Kidney epithelial cell (primary cell): Measurements from ENCODE around the gene GALNS. TPM values are rescaled to one million over a fixed set of nuclear protein-coding genes. Genes with fewer than 3 reads are reported as not detected.

ENCODE experiments used
- DNase-seq: peaks from one replicate; pipeline ENCODE4 v3.0.0-alpha.2; 2010; ENCODE audit warnings: low read depth
- H3K27me3 ChIP-seq: 2 replicates; pipeline ENCODE4 v1.6.0; 2011; ENCODE audit warnings: low read length; ENCODE audit not compliant: control insufficient read depth, insufficient read depth
- H3K36me3 ChIP-seq: 2 replicates; pipeline ENCODE4 v1.5.1; 2011; ENCODE audit warnings: low read length; ENCODE audit not compliant: control insufficient read depth, insufficient read depth
- H3K4me3 ChIP-seq: 2 replicates; pipeline ENCODE4 v1.5.1; 2011; ENCODE audit warnings: low read depth, mild to moderate bottlenecking, control low read depth, low read length
- CTCF ChIP-seq: IDR thresholded peaks from 2 replicates; pipeline ENCODE4 v1.5.1; 2011; ENCODE audit warnings: mild to moderate bottlenecking, moderate library complexity, low read length, control low read depth, inconsistent platforms; ENCODE audit not compliant: insufficient read depth, poor library complexity, severe bottlenecking
- total RNA-seq: library from RNA; depleted of rRNA; stranded (reverse); fragments of >200 nt; gene quantifications from 2 replicates; pipeline ENCODE4 v1.2.3, GENCODE V29; 2015

Gene GALNS
- total RNA-seq, 1 donor from 2014 or later: 23.6 TPM

- H3K36me3 ChIP-seq: no peaks in the 10 kb centered on the region
- H3K4me3 ChIP-seq: no peak overlapping the region
- DNase-seq: no peak
- H3K27me3 ChIP-seq: no peaks in the 10 kb centered on the region
- no peak for TF ChIP-seq CTCF
These were observed 91.8 kb downstream of the GALNS start for GRCh38 chr16:88764913-88765349.

- Histone ChIP-seq H3K36me3 (no peaks in the 10 kb centered on the region), H3K27me3 (no peaks in the 10 kb centered on the region), H3K4me3 (no peak overlapping the region)
- DNase-seq: no peak
- no peak for TF ChIP-seq CTCF
These were observed 92.7 kb downstream of the GALNS start for GRCh38 chr16:88764080-88764479.

Other genes starting within 250 kb of the GALNS start
- 0.29 and 1.4 TPM in 2 replicates for gene IL17C, start 218.4 kb downstream of the GALNS start, total RNA-seq
- 734 and 1,005 TPM in 2 replicates for gene CYBA, start 205.9 kb downstream of the GALNS start, total RNA-seq
- 102 TPM in 2 replicates for gene MVD, start 193.9 kb downstream of the GALNS start, total RNA-seq
- 0.82 and 1.1 TPM in 2 replicates for gene SNAI3, start 170.4 kb downstream of the GALNS start, total RNA-seq
- gene RNF166, start 150.5 kb downstream of the GALNS start, total RNA-seq: 30.3 and 33.0 TPM in 2 replicates
- 12.8 and 17.1 TPM in 2 replicates for gene CTU2, start 150.4 kb downstream of the GALNS start, total RNA-seq
- 309 and 349 TPM in 2 replicates for gene PIEZO1, start 71.7 kb downstream of the GALNS start, total RNA-seq
- gene CDT1, start 53.2 kb downstream of the GALNS start, total RNA-seq: 11.3 and 14.5 TPM in 2 replicates
- 204 and 218 TPM in 2 replicates for gene APRT, start 45.0 kb downstream of the GALNS start, total RNA-seq
- gene TRAPPC2L, start 180 bp upstream of the GALNS start, total RNA-seq: 50.1 and 59.4 TPM in 2 replicates
- gene PABPN1L, start 9.7 kb upstream of the GALNS start, total RNA-seq: not detected in 2 replicates
- gene CBFA2T3, start 120.3 kb upstream of the GALNS start, total RNA-seq: 0.14 and 0.63 TPM in 2 replicates
- 36.9 and 41.3 TPM in 2 replicates for gene ACSF3, start 236.9 kb upstream of the GALNS start, total RNA-seq